GM21360 (cell line): Measurements from ENCODE around the gene OTP.

ENCODE experiments used
- ATAC-seq: cut with Tn5 transposase; IDR thresholded peaks from one replicate; pipeline ENCODE4 v1.9.1; 2021; ENCODE audit warnings: mild to moderate bottlenecking, moderate library complexity; ENCODE audit not compliant: unreplicated experiment

The OTP gene

GRCh38 chr5:77640589-77641396 lies 2.3 kb upstream of the OTP start:
- no peak for ATAC-seq

GRCh38 chr5:77638763-77639671 lies 504 bp upstream of the OTP start:
- no peak for ATAC-seq

GRCh38 chr5:77637170-77637997 lies 1.1 kb downstream of the OTP start:
- ATAC-seq: no peak

- ATAC-seq: no peak
These were observed 1.8 kb downstream of the OTP start for GRCh38 chr5:77636641-77637169.

GRCh38 chr5:77635917-77636640 lies 2.4 kb downstream of the OTP start:
- no peak for ATAC-seq

- no peak for ATAC-seq
These were observed 3.2 kb downstream of the OTP start for GRCh38 chr5:77635067-77635916.

- ATAC-seq: no peak
These were observed 4.8 kb downstream of the OTP start for GRCh38 chr5:77633709-77634108.

GRCh38 chr5:77633207-77633675 lies 5.3 kb downstream of the OTP start:
- ATAC-seq: no peak

- no peak for ATAC-seq
These were observed 5.8 kb downstream of the OTP start for GRCh38 chr5:77632526-77633206.

- ATAC-seq: peak; percentile 82
These were observed 8.3 kb downstream of the OTP start for GRCh38 chr5:77630114-77630680.

- ATAC-seq: peak; percentile 13
These were observed 8.9 kb downstream of the OTP start for GRCh38 chr5:77629509-77630113.

- ATAC-seq: no peak
These were observed 9.5 kb downstream of the OTP start for GRCh38 chr5:77628840-77629508.

- no peak for ATAC-seq
These were observed 10.4 kb downstream of the OTP start for GRCh38 chr5:77627869-77628674.

- no peak for ATAC-seq
These were observed 15.2 kb downstream of the OTP start for GRCh38 chr5:77623203-77623740.

- ATAC-seq: no peak
These were observed 17.1 kb downstream of the OTP start for GRCh38 chr5:77621440-77621839.

GRCh38 chr5:77620405-77620804 lies 18.1 kb downstream of the OTP start:
- ATAC-seq: no peak
